HS-5 (cell line): ENCODE data around the gene TLE3.
A peak's percentile ranks its signal among the peaks of the same experiment; 100 is the strongest.
"Not testable (repeated sequence)": the region's sequence is repeated elsewhere in the genome, so short reads cannot be mapped to it uniquely, and the experiment has no call there.

ENCODE experiments used
- DNase-seq: peaks from one replicate; pipeline ENCODE4 v3.0.0-alpha.2; 2012; ENCODE audit warnings: low read depth

The TLE3 gene

GRCh38 chr15:70126362-70126761, 28.6 kb upstream of the TLE3 start:
- DNase-seq = no peak

- no peak for DNase-seq
Observed at GRCh38 chr15:70125605-70126004, 27.9 kb upstream of the TLE3 start.

GRCh38 chr15:70121624-70122302, 24.0 kb upstream of the TLE3 start:
- no peak for DNase-seq

- no peak for DNase-seq
Observed at GRCh38 chr15:70120958-70121623, 23.4 kb upstream of the TLE3 start.

GRCh38 chr15:70119911-70120508, 22.3 kb upstream of the TLE3 start:
- no peak for DNase-seq

- no peak for DNase-seq
Observed at GRCh38 chr15:70118599-70118998, 20.9 kb upstream of the TLE3 start.

GRCh38 chr15:70116317-70116716, 18.6 kb upstream of the TLE3 start:
- no peak for DNase-seq

GRCh38 chr15:70114221-70114620, 16.5 kb upstream of the TLE3 start:
- no peak for DNase-seq

- no peak for DNase-seq
Observed at GRCh38 chr15:70113304-70113700, 15.6 kb upstream of the TLE3 start.

GRCh38 chr15:70112572-70113303, 15.0 kb upstream of the TLE3 start:
- DNase-seq = not testable (repeated sequence)

GRCh38 chr15:70112074-70112395, 14.3 kb upstream of the TLE3 start:
- no peak for DNase-seq

GRCh38 chr15:70111203-70112073, 13.7 kb upstream of the TLE3 start:
- no peak for DNase-seq

- no peak for DNase-seq
Observed at GRCh38 chr15:70109978-70110377, 12.3 kb upstream of the TLE3 start.

- no peak for DNase-seq
Observed at GRCh38 chr15:70109531-70109930, 11.8 kb upstream of the TLE3 start.

GRCh38 chr15:70103880-70104626, 6.3 kb upstream of the TLE3 start:
- no peak for DNase-seq

GRCh38 chr15:70102827-70103226, 5.1 kb upstream of the TLE3 start:
- no peak for DNase-seq

GRCh38 chr15:70101459-70102113, 3.9 kb upstream of the TLE3 start:
- peak; percentile 34 for DNase-seq

GRCh38 chr15:70100474-70101341, 3.0 kb upstream of the TLE3 start:
- DNase-seq = no peak

- DNase-seq = no peak
Observed at GRCh38 chr15:70099967-70100473, 2.3 kb upstream of the TLE3 start.
